ENCODE measurements around the gene SWSAP1. TPM values are rescaled to one million over a fixed set of nuclear protein-coding genes. Genes with fewer than 3 reads are reported as not detected.

SWSAP1 gene
- total and polyA plus RNA-seq, 9 of the 15 experiments (the other 6 are each of a cell fraction or from before 2014, with no cell fraction given) = 0.18 to 2.8 (median 1.7) TPM

GRCh38 chr19:11359421-11359820 lies 15.0 kb upstream of the SWSAP1 start:
- Histone ChIP-seq H3K9ac (ENCODE audit: insufficient read depth in 1 of 2, low read depth in 2 of 2, low read length in 2 of 2) (peak overlapping the region in 1 of 2 experiments; percentile 81; a peak in 2 of 4 replicates), H3K9me1 (ENCODE audit: control insufficient read depth, insufficient read depth, low read length) (peaks cover 4% of the 10 kb centered on the region), H3K27me3 (ENCODE audit: control insufficient read depth in 2 of 2, insufficient read depth in 2 of 2, low read length in 2 of 2) (no peaks in the 10 kb centered on the region), H3K36me3 (ENCODE audit: control insufficient read depth, insufficient read depth, low read length) (no peaks in the 10 kb centered on the region; the same call in 2 of the 3 replicates), H3K4me3 (no peak overlapping the region), H3K4me2 (ENCODE audit: insufficient read depth, low read length) (no peak overlapping the region), H4K20me1 (replicated peaks; ENCODE audit: control insufficient read depth, insufficient read depth, low read length) (no peaks in the 10 kb centered on the region; the same call in 1 of the 2 replicates), H2AFZ (ENCODE audit: low read depth, low read length) (no peak overlapping the region), H3K79me2 (ENCODE audit: control insufficient read depth, insufficient read depth, low read length) (peaks cover 6% of the 10 kb centered on the region; the same call in 1 of the 3 replicates), H3K4me1 (replicated peaks in 1 of 2; ENCODE audit: control insufficient read depth in 2 of 2, insufficient read depth in 2 of 2, low read length in 2 of 2) (peaks cover 23 to 64% of the 10 kb centered on the region in 2 experiments; a peak in 4 of 5 replicates), H3K9me3 (replicated peaks; ENCODE audit: control insufficient read depth, insufficient read depth, low read depth, low read length) (no peaks in the 10 kb centered on the region), H3K27ac (ENCODE audit: extremely low read depth, low read depth, low read length) (no peak overlapping the region)
- WGBS (ENCODE audit: insufficient coverage, low coverage, missing lambda C conversion rate) = 79% methylated on average over 10 of the region's 11 CpGs
- CTCF ChIA-PET (ENCODE audit: low intra/inter-chr PET ratio) = no interaction called here
- no peak for TF ChIP-seq ZNF445 (CRISPR knock-in tag; IDR thresholded peaks at IDR 0.05; ENCODE audit: low read depth)
- no peak for TF ChIP-seq SREBF2 (CRISPR knock-in tag; IDR thresholded peaks at IDR 0.05)
- no peak for TF ChIP-seq REST (IDR thresholded peaks at IDR 0.05; ENCODE audit: borderline replicate concordance)
- TF ChIP-seq REST (CRISPR knock-in tag; IDR thresholded peaks at IDR 0.05; ENCODE audit: low read depth) = no peak
- no peak for TF ChIP-seq ZNF253 (CRISPR knock-in tag; conservative IDR thresholded peaks at IDR 0.05)
- TF ChIP-seq RBM39 (optimal IDR thresholded peaks at IDR 0.05; ENCODE audit: low read depth, low read length) = no peak
- no peak for TF ChIP-seq SIN3A (IDR thresholded peaks at IDR 0.05; ENCODE audit: borderline replicate concordance in 2 of 2, control insufficient read depth in 1 of 2, low read depth in 2 of 2, low read length in 2 of 2)
- TF ChIP-seq PHTF2 (CRISPR knock-in tag; IDR thresholded peaks at IDR 0.05) = no peak
- no peak for TF ChIP-seq HNRNPLL (IDR thresholded peaks at IDR 0.05; ENCODE audit: low read depth, low read length, poor library complexity, severe bottlenecking)
- TF ChIP-seq ZNF436 (CRISPR knock-in tag; IDR thresholded peaks at IDR 0.05) = no peak
- no peak for TF ChIP-seq XRCC3 (IDR thresholded peaks at IDR 0.05)
- BruUV-seq (replicated peaks) = no TSS peak
- DNase-seq (ENCODE audit: extremely low read depth in 1 of 4, low spot score in 3 of 4) = no peak
- no peak for FAIRE-seq
- no peak for ATAC-seq
- intact Hi-C loops (cut with micrococcal nuclease) = no loop called here
- in situ Hi-C loops (cut with MboI) = no loop called here
- POLR2A ChIA-PET = interaction anchor here (1.9 kb wide), 1 partner anchor 15 kb away, joined by 11 read pairs; the partner anchor contains the start of gene SWSAP1
